ENCODE data around the gene FNDC11. TPM values are rescaled to one million over a fixed set of nuclear protein-coding genes. Genes with fewer than 3 reads are reported as not detected.

Gene FNDC11, protein sequence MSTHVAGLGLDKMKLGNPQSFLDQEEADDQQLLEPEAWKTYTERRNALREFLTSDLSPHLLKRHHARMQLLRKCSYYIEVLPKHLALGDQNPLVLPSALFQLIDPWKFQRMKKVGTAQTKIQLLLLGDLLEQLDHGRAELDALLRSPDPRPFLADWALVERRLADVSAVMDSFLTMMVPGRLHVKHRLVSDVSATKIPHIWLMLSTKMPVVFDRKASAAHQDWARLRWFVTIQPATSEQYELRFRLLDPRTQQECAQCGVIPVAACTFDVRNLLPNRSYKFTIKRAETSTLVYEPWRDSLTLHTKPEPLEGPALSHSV
- 0.14 to 0.38 TPM (median 0.24 TPM) in 5 replicates for total RNA-seq (2022; extraction: Qiagen RNA extraction)

GRCh38 chr20:63553933-63554290, at the start of gene FNDC11:
Gene FNDC11 (plus strand): TSS chr20:63554159. CDS start chr20:63555664, 1,505 bp downstream.

GRCh38 chr20:63520504-63520933, 33.4 kb upstream of the FNDC11 start, which contains the start of gene PPDPF:
Gene PPDPF (plus strand): TSS chr20:63520765. CDS start chr20:63521309, 544 bp downstream.

DNA sequence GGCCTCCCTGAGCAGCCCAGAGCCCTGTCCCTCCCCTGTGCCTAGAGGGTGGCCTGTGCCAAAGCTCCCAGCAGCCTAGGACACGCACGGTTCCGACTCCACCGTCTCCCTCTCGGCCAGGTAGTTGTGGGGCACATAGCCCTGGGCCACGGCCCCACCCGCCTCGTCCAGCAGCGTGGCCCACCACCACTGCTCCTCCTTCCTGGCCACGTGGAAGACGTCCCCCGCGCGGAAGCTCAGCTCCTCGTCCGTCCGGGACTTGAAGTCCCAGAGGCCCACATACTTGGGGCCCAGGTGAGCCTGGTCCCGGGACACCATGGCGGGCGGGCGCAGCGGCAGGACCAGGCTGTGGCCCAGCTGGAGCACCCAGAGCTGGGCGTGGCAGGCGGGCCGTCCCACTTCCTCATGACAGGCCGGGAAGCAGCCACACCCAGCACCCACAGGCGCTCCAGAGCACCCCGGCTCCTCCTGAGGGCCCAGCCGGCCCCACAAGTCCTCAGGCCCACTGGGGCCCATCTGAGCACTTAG, 16.9 kb upstream of the FNDC11 start, which contains the start of gene PTK6:
TSS of gene PTK6 (minus strand) at position 380 of the 528 bp plus-strand sequence. CDS start at position 318, 62 bp downstream.

DNA sequence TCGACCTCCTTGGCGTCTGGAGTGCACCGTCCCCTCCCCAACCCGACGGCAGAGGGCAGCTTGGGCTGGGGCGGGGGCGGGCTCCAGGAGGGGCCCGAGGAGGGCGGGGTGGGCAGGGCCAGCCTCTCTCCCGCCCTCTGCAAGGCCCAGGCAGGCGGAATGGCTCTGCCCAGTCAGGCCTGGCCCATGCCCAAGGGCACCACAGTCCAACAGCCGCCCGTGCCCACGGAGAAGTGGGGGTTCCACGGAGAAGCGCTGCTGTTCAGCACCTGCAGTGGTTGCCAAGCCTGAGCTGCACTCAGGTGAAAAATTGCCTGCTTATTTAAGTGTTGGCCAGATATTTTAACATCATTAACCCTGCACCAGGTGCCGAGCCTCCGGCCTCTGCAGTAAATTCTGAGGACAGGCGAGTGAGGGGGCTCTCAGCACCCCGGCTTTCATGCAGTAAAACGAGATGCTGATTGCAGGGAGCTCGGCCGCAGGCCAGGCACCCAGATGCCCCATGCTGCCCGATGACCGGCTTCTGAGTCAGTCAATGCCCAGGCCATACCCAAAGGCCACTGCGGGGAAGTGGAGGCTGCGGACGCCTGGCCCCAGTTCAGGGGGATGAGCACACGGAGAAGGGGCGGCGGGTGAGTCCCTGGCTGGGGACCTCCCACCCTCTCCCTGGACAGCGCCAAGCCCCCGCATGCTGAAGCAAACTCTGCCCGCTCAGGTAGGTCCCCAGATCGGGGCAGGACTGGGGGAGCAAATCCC, 6.1 kb upstream of the FNDC11 start, which contains the start of gene SRMS:
TSS of gene SRMS (minus strand) at position 25 of the 756 bp plus-strand sequence. CDS start 286 bp downstream, outside the sequence.

DNA sequence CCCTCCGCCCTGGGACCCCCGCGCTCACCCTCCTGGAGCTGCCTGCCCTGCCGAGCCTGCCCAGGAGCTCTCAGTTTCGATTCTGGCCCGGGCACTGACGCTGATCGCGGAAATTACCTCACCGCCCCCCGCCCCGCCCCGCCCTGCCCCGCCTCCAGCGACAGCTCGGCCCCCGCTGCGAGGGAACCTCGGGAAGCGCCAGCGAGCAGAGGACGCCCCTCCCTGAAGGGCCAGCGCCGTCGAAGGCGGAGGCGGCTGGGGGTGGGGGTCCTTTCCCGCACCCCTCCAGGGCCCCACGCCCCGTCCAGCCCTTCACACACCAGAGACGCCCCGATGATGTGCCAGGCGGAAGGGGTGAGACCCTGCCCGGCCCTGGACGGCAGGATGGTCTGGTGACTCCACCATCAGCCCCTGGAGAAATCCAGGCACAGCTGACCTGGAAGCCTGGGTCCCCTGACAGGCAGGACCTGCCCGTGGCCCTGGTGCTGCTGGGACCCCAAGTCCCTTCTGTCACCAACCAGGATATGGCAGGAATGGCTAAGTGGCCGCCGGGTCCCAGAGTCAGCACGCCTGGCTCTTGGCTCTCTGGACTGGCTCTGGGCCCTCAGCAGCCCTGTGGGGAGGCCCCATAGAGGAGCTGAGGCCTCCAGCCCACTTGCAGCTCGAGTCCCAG, 20.3 kb downstream of the FNDC11 start, which contains the start of gene HELZ2:
TSS of gene HELZ2 (minus strand) at position 84 of the 673 bp plus-strand sequence. CDS start 1,854 bp downstream, outside the sequence.

Other genes with a start within 250 kb of the FNDC11 start
- 0.28 to 1.3 TPM (median 0.61 TPM) in 5 replicates for gene CHRNA4, start 192.8 kb upstream of the FNDC11 start, total RNA-seq (2022; extraction: Qiagen RNA extraction)
- gene KCNQ2, start 81.5 kb upstream of the FNDC11 start, total RNA-seq (2022; extraction: Qiagen RNA extraction): 0.61 to 0.74 TPM (median 0.63 TPM) in 5 replicates
- 123 to 185 TPM (median 159 TPM) in 5 replicates for gene EEF1A2, start 55.1 kb upstream of the FNDC11 start, total RNA-seq (2022; extraction: Qiagen RNA extraction)
- 282 to 352 TPM (median 327 TPM) in 5 replicates for gene PPDPF, start 33.4 kb upstream of the FNDC11 start, total RNA-seq (2022; extraction: Qiagen RNA extraction)
- 2.0 to 4.2 TPM (median 2.8 TPM) in 5 replicates for gene PTK6, start 16.8 kb upstream of the FNDC11 start, total RNA-seq (2022; extraction: Qiagen RNA extraction)
- gene SRMS, start 6.4 kb upstream of the FNDC11 start, total RNA-seq (2022; extraction: Qiagen RNA extraction): 0.11 to 0.14 TPM (median 0.13 TPM) in 4 of 5 replicates, not detected in the other
- gene HELZ2, start 20.1 kb downstream of the FNDC11 start, total RNA-seq (2022; extraction: Qiagen RNA extraction): 25.0 to 42.6 TPM (median 36.2 TPM) in 5 replicates
- gene GMEB2, start 72.9 kb downstream of the FNDC11 start, total RNA-seq (2022; extraction: Qiagen RNA extraction): 7.3 to 10.5 TPM (median 10.1 TPM) in 5 replicates
- 7.3 to 10.1 TPM (median 8.4 TPM) in 5 replicates for gene STMN3, start 99.3 kb downstream of the FNDC11 start, total RNA-seq (2022; extraction: Qiagen RNA extraction)
- gene RTEL1, start 104.2 kb downstream of the FNDC11 start, total RNA-seq (2022; extraction: Qiagen RNA extraction): 4.1 to 7.8 TPM (median 5.9 TPM) in 5 replicates
- 0.77 to 0.97 TPM (median 0.84 TPM) in 4 of 5 replicates, not detected in the other for gene TNFRSF6B, start 142.5 kb downstream of the FNDC11 start, total RNA-seq (2022; extraction: Qiagen RNA extraction)
- 28.6 to 39.8 TPM (median 36.2 TPM) in 5 replicates for gene ARFRP1, start 153.8 kb downstream of the FNDC11 start, total RNA-seq (2022; extraction: Qiagen RNA extraction)
- 19.0 to 26.9 TPM (median 26.0 TPM) in 5 replicates for gene ZGPAT, start 153.9 kb downstream of the FNDC11 start, total RNA-seq (2022; extraction: Qiagen RNA extraction)
- 2.9 to 9.5 TPM (median 8.9 TPM) in 5 replicates for gene LIME1, start 182.5 kb downstream of the FNDC11 start, total RNA-seq (2022; extraction: Qiagen RNA extraction)
- 57.9 to 88.8 TPM (median 82.1 TPM) in 5 replicates for gene SLC2A4RG, start 185.6 kb downstream of the FNDC11 start, total RNA-seq (2022; extraction: Qiagen RNA extraction)